ENCODE measurements around the gene MKLN1. TPM values are rescaled to one million over a fixed set of nuclear protein-coding genes. Genes with fewer than 3 reads are reported as not detected.

Gene MKLN1
- total and polyA plus RNA-seq, 4 donors = 7.1 to 48.4 (median 25.5) TPM

- TF ChIP-seq FOXA2 (IDR thresholded peaks at IDR 0.05) (no peak), NR2F2 (IDR thresholded peaks at IDR 0.05) (no peak), REST (IDR thresholded peaks at IDR 0.05) (no peak), ATF3 (IDR thresholded peaks at IDR 0.05) (no peak), CTCF (IDR thresholded peaks at IDR 0.05; ENCODE audit: low read depth, low read length, missing input control) (no peak), RAD21 (IDR thresholded peaks at IDR 0.05) (no peak), FOXA1 (IDR thresholded peaks at IDR 0.05) (no peak), RXRA (IDR thresholded peaks at IDR 0.05) (no peak), HNF4G (IDR thresholded peaks at IDR 0.05) (no peak), ZBTB33 (IDR thresholded peaks at IDR 0.05) (no peak), HNF4A (conservative IDR thresholded peaks at IDR 0.05) (no peak), SP1 (IDR thresholded peaks at IDR 0.05) (no peak), MAX (IDR thresholded peaks at IDR 0.05) (no peak), GABPA (IDR thresholded peaks at IDR 0.05 in 1 of 2, conservative IDR thresholded peaks at IDR 0.05 in 1 of 2) (no peak), EGR1 (IDR thresholded peaks at IDR 0.05; ENCODE audit: low read depth in 2 of 2) (no peak), TAF1 (conservative IDR thresholded peaks at IDR 0.05) (no peak), JUND (IDR thresholded peaks at IDR 0.05) (no peak)
- 89% methylated on average over 2 of the region's 2 CpGs for WGBS
- Histone ChIP-seq H3K36me3 (ENCODE audit: control insufficient read depth in 4 of 4, insufficient read depth in 3 of 4, low read depth in 1 of 4, low read length in 3 of 4) (no peaks in the 10 kb centered on the region), H3K4me3 (ENCODE audit: low read depth in 1 of 3, low read length in 3 of 3) (no peak overlapping the region), H3K27me3 (ENCODE audit: control insufficient read depth in 4 of 4, insufficient read depth in 4 of 4, low read length in 3 of 4) (no peaks in the 10 kb centered on the region), H3K9ac (ENCODE audit: low read depth in 1 of 2, low read length in 2 of 2) (no peak overlapping the region), H3K27ac (ENCODE audit: low read depth in 1 of 2, low read length in 2 of 2) (no peak overlapping the region), H3K4me1 (ENCODE audit: control insufficient read depth in 4 of 4, insufficient read depth in 4 of 4, low read length in 3 of 4) (peaks cover 5 to 34% (median 10%) of the 10 kb centered on the region in 4 donors), H3K9me3 (ENCODE audit: control insufficient read depth in 4 of 4, low read length in 3 of 4) (no peaks in the 10 kb centered on the region)
- no peak for DNase-seq (ENCODE audit: low spot score)
Observed at GRCh38 chr7:131352032-131352431, 24.4 kb downstream of the MKLN1 start.

GRCh38 chr7:131354390-131354789, 26.7 kb downstream of the MKLN1 start:
- Histone ChIP-seq H3K4me1 (ENCODE audit: control insufficient read depth in 4 of 4, insufficient read depth in 4 of 4, low read length in 3 of 4) (peaks cover 5 to 41% (median 10%) of the 10 kb centered on the region in 4 donors), H3K9ac (ENCODE audit: low read depth in 1 of 2, low read length in 2 of 2) (no peak overlapping the region), H3K27me3 (ENCODE audit: control insufficient read depth in 4 of 4, insufficient read depth in 4 of 4, low read length in 3 of 4) (no peaks in the 10 kb centered on the region), H3K36me3 (ENCODE audit: control insufficient read depth in 4 of 4, insufficient read depth in 3 of 4, low read depth in 1 of 4, low read length in 3 of 4) (no peaks in the 10 kb centered on the region), H3K27ac (ENCODE audit: low read depth in 1 of 2, low read length in 2 of 2) (no peak overlapping the region), H3K4me3 (ENCODE audit: low read depth in 1 of 3, low read length in 3 of 3) (no peak overlapping the region), H3K9me3 (ENCODE audit: control insufficient read depth in 4 of 4, low read length in 3 of 4) (no peaks in the 10 kb centered on the region)
- 54% methylated on average over 3 of the region's 3 CpGs for WGBS
- DNase-seq (ENCODE audit: low spot score) = no peak
- TF ChIP-seq NR2F2 (IDR thresholded peaks at IDR 0.05) = no peak
- no peak for TF ChIP-seq RAD21 (IDR thresholded peaks at IDR 0.05)
- no peak for TF ChIP-seq HNF4G (IDR thresholded peaks at IDR 0.05)
- no peak for TF ChIP-seq JUND (IDR thresholded peaks at IDR 0.05)
- no peak for TF ChIP-seq MAX (IDR thresholded peaks at IDR 0.05)
- no peak for TF ChIP-seq SP1 (IDR thresholded peaks at IDR 0.05)
- no peak for TF ChIP-seq EGR1 (IDR thresholded peaks at IDR 0.05; ENCODE audit: low read depth in 2 of 2)
- no peak for TF ChIP-seq REST (IDR thresholded peaks at IDR 0.05)
- no peak for TF ChIP-seq ZBTB33 (IDR thresholded peaks at IDR 0.05)
- no peak for TF ChIP-seq TAF1 (conservative IDR thresholded peaks at IDR 0.05)
- no peak for TF ChIP-seq ATF3 (IDR thresholded peaks at IDR 0.05)
